ENCODE results near the gene IQSEC3.
"Not testable (repeated sequence)": the region's sequence is repeated elsewhere in the genome, so short reads cannot be mapped to it uniquely, and the experiment has no call there.

IQSEC3 gene

DNA sequence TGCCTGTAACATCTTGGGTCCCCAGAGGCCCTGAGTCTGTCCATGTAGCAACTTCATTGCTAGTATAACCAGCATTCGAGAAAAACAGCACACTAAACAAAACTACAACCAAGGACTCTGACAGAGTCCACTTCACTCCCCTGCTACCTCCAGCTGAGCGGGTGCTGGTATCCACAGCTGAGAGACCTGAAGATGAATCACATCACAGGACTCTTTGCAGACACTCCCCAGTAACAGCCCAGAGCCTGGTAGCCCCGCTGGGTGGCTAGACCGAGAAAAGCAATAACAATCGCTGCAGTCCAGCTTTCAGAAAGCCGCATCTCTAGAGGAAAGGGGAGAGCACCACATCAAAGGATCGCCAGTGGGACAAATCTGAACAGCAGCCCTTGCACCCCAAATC, 9.0 kb upstream of the IQSEC3 start:
- Histone ChIP-seq H2BK15ac (ENCODE audit: low read length) (no peak overlapping the region), H3K4me2 (ENCODE audit: insufficient read depth, low read length, poor library complexity, severe bottlenecking) (no peak overlapping the region), H3K79me1 (ENCODE audit: low read depth, low read length) (no peaks in the 10 kb centered on the region), H3K23ac (ENCODE audit: low read depth, low read length, poor library complexity) (no peak overlapping the region), H3K27ac (replicated peaks; ENCODE audit: low read length) (no peak overlapping the region), H3K9ac (ENCODE audit: low read depth, low read length, poor library complexity) (no peak overlapping the region), H2AK5ac (ENCODE audit: low read depth, low read length) (no peak overlapping the region), H3K27me3 (ENCODE audit: control insufficient read depth in 3 of 3, insufficient read depth in 3 of 3, low read depth in 1 of 3, low read length in 3 of 3) (peaks cover 0 to 26% (median 0%) of the 10 kb centered on the region in 3 experiments), H3K4me1 (ENCODE audit: control insufficient read depth in 2 of 2, insufficient read depth in 1 of 2, low read depth in 1 of 2, low read length in 2 of 2) (peaks cover 0 to 5% of the 10 kb centered on the region in 2 donors), H3K4me3 (ENCODE audit: low read length in 2 of 2) (no peak overlapping the region), H3K36me3 (replicated peaks in 1 of 2; ENCODE audit: control insufficient read depth in 2 of 2, insufficient read depth in 2 of 2, low read length in 2 of 2) (no peaks in the 10 kb centered on the region), H4K8ac (ENCODE audit: low read depth, low read length) (no peak overlapping the region), H3K9me3 (replicated peaks in 1 of 2; ENCODE audit: control insufficient read depth in 2 of 2, insufficient read depth in 1 of 2, low read depth in 1 of 2, low read length in 2 of 2) (no peaks in the 10 kb centered on the region), H3K18ac (ENCODE audit: low read length) (no peak overlapping the region), H2BK12ac (ENCODE audit: low read length) (no peak overlapping the region), H4K91ac (ENCODE audit: low read depth, low read length, poor library complexity) (no peak overlapping the region), H3K4ac (ENCODE audit: low read length) (no peak overlapping the region), H2AFZ (ENCODE audit: low read length) (no peak overlapping the region), H3K14ac (ENCODE audit: low read length) (no peak overlapping the region), H2BK120ac (ENCODE audit: low read depth, low read length) (no peak overlapping the region), H2BK5ac (ENCODE audit: low read length) (no peak overlapping the region)
- DNase-seq (ENCODE audit: low spot score): no peak
- WGBS, 2 donors (ENCODE audit: extremely low coverage in 2 of 2, insufficient read length in 2 of 2, insufficient replicate concordance in 1 of 2): no CpG with 5 or more reads among the region's 7 CpGs

- Histone ChIP-seq H3K18ac (ENCODE audit: low read length) (no peak overlapping the region), H2BK120ac (ENCODE audit: low read depth, low read length) (no peak overlapping the region)
- no peak for DNase-seq (ENCODE audit: low spot score)
Measured at GRCh38 chr12:58832-59231, 7.7 kb upstream of the IQSEC3 start.

GRCh38 chr12:61845-62244, 4.7 kb upstream of the IQSEC3 start:
- H3K79me1 ChIP-seq (ENCODE audit: low read depth, low read length); H2BK12ac ChIP-seq (ENCODE audit: low read length); H2AFZ ChIP-seq (ENCODE audit: low read length); H3K27ac ChIP-seq (replicated peaks; ENCODE audit: low read length); H2BK5ac ChIP-seq (ENCODE audit: low read length); H3K4ac ChIP-seq (ENCODE audit: low read length); H2AK5ac ChIP-seq (ENCODE audit: low read depth, low read length); H3K14ac ChIP-seq (ENCODE audit: low read length); H3K9ac ChIP-seq (ENCODE audit: low read depth, low read length, poor library complexity); H3K4me3 ChIP-seq (ENCODE audit: low read length in 2 of 2); H3K4me1 ChIP-seq (ENCODE audit: control insufficient read depth in 2 of 2, insufficient read depth in 1 of 2, low read depth in 1 of 2, low read length in 2 of 2); H4K8ac ChIP-seq (ENCODE audit: low read depth, low read length); DNase-seq (ENCODE audit: low spot score); H4K91ac ChIP-seq (ENCODE audit: low read depth, low read length, poor library complexity); H3K36me3 ChIP-seq (replicated peaks in 1 of 2; ENCODE audit: control insufficient read depth in 2 of 2, insufficient read depth in 2 of 2, low read length in 2 of 2); H3K18ac ChIP-seq (ENCODE audit: low read length); H3K23ac ChIP-seq (ENCODE audit: low read depth, low read length, poor library complexity); H3K4me2 ChIP-seq (ENCODE audit: insufficient read depth, low read length, poor library complexity, severe bottlenecking); H2BK120ac ChIP-seq (ENCODE audit: low read depth, low read length); H2BK15ac ChIP-seq (ENCODE audit: low read length); H3K9me3 ChIP-seq (replicated peaks in 1 of 2; ENCODE audit: control insufficient read depth in 2 of 2, insufficient read depth in 1 of 2, low read depth in 1 of 2, low read length in 2 of 2): not testable (repeated sequence)
- H3K27me3 ChIP-seq (ENCODE audit: control insufficient read depth in 3 of 3, insufficient read depth in 3 of 3, low read depth in 1 of 3, low read length in 3 of 3): peaks cover 0 to 14% (median 0%) of the 10 kb centered on the region in 3 experiments

More at GRCh38 chr12:58832-59231, 7.7 kb upstream of the IQSEC3 start:
- Histone ChIP-seq H2BK15ac (ENCODE audit: low read length) (no peak overlapping the region), H4K8ac (ENCODE audit: low read depth, low read length) (no peak overlapping the region), H2AK5ac (ENCODE audit: low read depth, low read length) (no peak overlapping the region), H2AFZ (ENCODE audit: low read length) (no peak overlapping the region), H3K4me3 (ENCODE audit: low read length in 2 of 2) (no peak overlapping the region), H3K9me3 (replicated peaks in 1 of 2; ENCODE audit: control insufficient read depth in 2 of 2, insufficient read depth in 1 of 2, low read depth in 1 of 2, low read length in 2 of 2) (no peaks in the 10 kb centered on the region), H3K4me2 (ENCODE audit: insufficient read depth, low read length, poor library complexity, severe bottlenecking) (no peak overlapping the region), H3K79me1 (ENCODE audit: low read depth, low read length) (no peaks in the 10 kb centered on the region), H3K23ac (ENCODE audit: low read depth, low read length, poor library complexity) (no peak overlapping the region), H3K9ac (ENCODE audit: low read depth, low read length, poor library complexity) (no peak overlapping the region), H3K4me1 (ENCODE audit: control insufficient read depth in 2 of 2, insufficient read depth in 1 of 2, low read depth in 1 of 2, low read length in 2 of 2) (peaks cover 0 to 2% of the 10 kb centered on the region in 2 donors), H2BK12ac (ENCODE audit: low read length) (no peak overlapping the region), H3K14ac (ENCODE audit: low read length) (no peak overlapping the region), H3K4ac (ENCODE audit: low read length) (no peak overlapping the region), H4K91ac (ENCODE audit: low read depth, low read length, poor library complexity) (no peak overlapping the region), H3K27ac (replicated peaks; ENCODE audit: low read length) (no peak overlapping the region), H2BK5ac (ENCODE audit: low read length) (no peak overlapping the region), H3K36me3 (replicated peaks in 1 of 2; ENCODE audit: control insufficient read depth in 2 of 2, insufficient read depth in 2 of 2, low read length in 2 of 2) (no peaks in the 10 kb centered on the region), H3K27me3 (ENCODE audit: control insufficient read depth in 3 of 3, insufficient read depth in 3 of 3, low read depth in 1 of 3, low read length in 3 of 3) (peaks cover 0 to 19% (median 0%) of the 10 kb centered on the region in 3 experiments)

DNA sequence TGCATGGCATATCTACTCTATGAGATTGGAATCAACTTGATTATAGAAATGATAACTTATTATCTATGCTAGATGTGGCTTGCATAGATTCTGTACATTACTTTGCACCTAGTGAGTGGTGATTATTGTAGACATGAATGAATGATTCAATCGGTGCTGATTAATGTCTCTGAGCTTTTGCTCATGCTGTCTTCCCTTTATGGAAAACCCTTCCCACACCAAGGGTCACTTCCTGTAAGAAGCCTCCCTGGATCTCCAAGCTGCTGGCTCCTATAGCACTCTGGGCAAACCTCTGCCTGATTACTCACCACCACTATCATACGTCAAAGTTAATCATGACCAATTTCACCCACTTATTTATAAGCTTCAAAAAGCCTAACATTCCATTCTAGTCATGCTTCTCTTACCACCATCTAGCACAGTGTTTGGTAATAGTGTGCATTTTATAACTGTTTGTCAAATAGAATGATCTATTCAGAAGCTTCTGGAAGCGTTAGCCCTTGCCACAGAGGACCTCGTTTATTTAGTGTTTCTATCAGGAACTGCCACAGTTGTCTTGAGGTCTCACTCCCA, 990 bp upstream of the IQSEC3 start:
- not testable (repeated sequence) for H2BK12ac ChIP-seq (ENCODE audit: low read length); H4K91ac ChIP-seq (ENCODE audit: low read depth, low read length, poor library complexity); H4K8ac ChIP-seq (ENCODE audit: low read depth, low read length); H3K4me2 ChIP-seq (ENCODE audit: insufficient read depth, low read length, poor library complexity, severe bottlenecking); H3K4me3 ChIP-seq (ENCODE audit: low read length in 2 of 2); H3K4ac ChIP-seq (ENCODE audit: low read length); H3K14ac ChIP-seq (ENCODE audit: low read length); H3K36me3 ChIP-seq (replicated peaks in 1 of 2; ENCODE audit: control insufficient read depth in 2 of 2, insufficient read depth in 2 of 2, low read length in 2 of 2); H2AK5ac ChIP-seq (ENCODE audit: low read depth, low read length); H3K9me3 ChIP-seq (replicated peaks in 1 of 2; ENCODE audit: control insufficient read depth in 2 of 2, insufficient read depth in 1 of 2, low read depth in 1 of 2, low read length in 2 of 2); H3K79me1 ChIP-seq (ENCODE audit: low read depth, low read length); H2BK120ac ChIP-seq (ENCODE audit: low read depth, low read length); H3K18ac ChIP-seq (ENCODE audit: low read length); DNase-seq (ENCODE audit: low spot score); H3K4me1 ChIP-seq (ENCODE audit: control insufficient read depth in 2 of 2, insufficient read depth in 1 of 2, low read depth in 1 of 2, low read length in 2 of 2); H3K23ac ChIP-seq (ENCODE audit: low read depth, low read length, poor library complexity); H3K27me3 ChIP-seq (ENCODE audit: control insufficient read depth in 3 of 3, insufficient read depth in 3 of 3, low read depth in 1 of 3, low read length in 3 of 3); H3K27ac ChIP-seq (replicated peaks; ENCODE audit: low read length); H3K9ac ChIP-seq (ENCODE audit: low read depth, low read length, poor library complexity); H2AFZ ChIP-seq (ENCODE audit: low read length); H2BK15ac ChIP-seq (ENCODE audit: low read length); H2BK5ac ChIP-seq (ENCODE audit: low read length)
- no CpG with 5 or more reads among the region's 4 CpGs for WGBS, 2 donors (ENCODE audit: extremely low coverage in 2 of 2, insufficient read length in 2 of 2, insufficient replicate concordance in 1 of 2)

Data from neuronal stem cell (in vitro differentiated cells).